NCI-H2227 (cell line): ENCODE data around the gene LUZP1.

ENCODE experiments used
- DNase-seq: peaks from one replicate; lab custom pipeline; 2025; ENCODE audit not compliant: unreplicated experiment; lab: John Stamatoyannopoulos, UW

LUZP1 gene

GRCh38 chr1:23118407-23118806, 50.2 kb downstream of the LUZP1 start:
- DNase-seq: no peak

- DNase-seq: no peak
Observed at GRCh38 chr1:23116921-23117699, 51.5 kb downstream of the LUZP1 start.

- no peak for DNase-seq
Observed at GRCh38 chr1:23116216-23116836, 52.3 kb downstream of the LUZP1 start.

- DNase-seq: no peak
Observed at GRCh38 chr1:23114424-23115079, 54.1 kb downstream of the LUZP1 start.

GRCh38 chr1:23111600-23112535, 56.8 kb downstream of the LUZP1 start:
- no peak for DNase-seq

- no peak for DNase-seq
Observed at GRCh38 chr1:23110391-23110790, 58.3 kb downstream of the LUZP1 start.

- no peak for DNase-seq
Observed at GRCh38 chr1:23108918-23109533, 59.6 kb downstream of the LUZP1 start.

GRCh38 chr1:23103001-23103889, 65.4 kb downstream of the LUZP1 start:
- no peak for DNase-seq

GRCh38 chr1:23102289-23102688, 66.4 kb downstream of the LUZP1 start:
- DNase-seq: no peak

GRCh38 chr1:23101887-23102286, 66.8 kb downstream of the LUZP1 start:
- no peak for DNase-seq

- no peak for DNase-seq
Observed at GRCh38 chr1:23101101-23101827, 67.4 kb downstream of the LUZP1 start.

GRCh38 chr1:23100074-23100748, 68.4 kb downstream of the LUZP1 start:
- no peak for DNase-seq

GRCh38 chr1:23099171-23099536, 69.5 kb downstream of the LUZP1 start:
- no peak for DNase-seq

GRCh38 chr1:23098463-23099170, 70.0 kb downstream of the LUZP1 start:
- peak; percentile 84 for DNase-seq

GRCh38 chr1:23097316-23097715, 71.3 kb downstream of the LUZP1 start:
- no peak for DNase-seq

GRCh38 chr1:23092447-23092846, 76.2 kb downstream of the LUZP1 start:
- no peak for DNase-seq

- DNase-seq: no peak
Observed at GRCh38 chr1:23091545-23091944, 77.1 kb downstream of the LUZP1 start.

- no peak for DNase-seq
Observed at GRCh38 chr1:23090056-23090455, 78.6 kb downstream of the LUZP1 start.
